Inferior parietal cortex (tissue), 1 donor: ENCODE measurements around the gene SGMS2.
"Not testable (repeated sequence)": the region's sequence is repeated elsewhere in the genome, so short reads cannot be mapped to it uniquely, and the experiment has no call there.

Experiments used
- DNase-seq: peaks from one replicate; pipeline ENCODE4 v3.0.0-alpha.2; 2016; ENCODE audit errors: extremely low spot score

The SGMS2 gene

GRCh38 chr4:107866726-107867125 is 42.0 kb downstream of the SGMS2 start:
- DNase-seq, result no peak

GRCh38 chr4:107870236-107870635 is 45.5 kb downstream of the SGMS2 start:
- no peak for DNase-seq

- no peak for DNase-seq
Observed at GRCh38 chr4:107870916-107871786, 46.4 kb downstream of the SGMS2 start.

- no peak for DNase-seq
Observed at GRCh38 chr4:107874024-107874423, 49.3 kb downstream of the SGMS2 start.

GRCh38 chr4:107876099-107876498 is 51.4 kb downstream of the SGMS2 start:
- DNase-seq, result no peak

GRCh38 chr4:107877361-107877760 is 52.6 kb downstream of the SGMS2 start:
- DNase-seq, result no peak

GRCh38 chr4:107885865-107886264 is 61.1 kb downstream of the SGMS2 start:
- DNase-seq, result no peak

- DNase-seq, result no peak
Observed at GRCh38 chr4:107888237-107888636, 63.5 kb downstream of the SGMS2 start.

- no peak for DNase-seq
Observed at GRCh38 chr4:107890779-107891178, 66.0 kb downstream of the SGMS2 start.

GRCh38 chr4:107891299-107891698 is 66.6 kb downstream of the SGMS2 start:
- DNase-seq, result no peak

- no peak for DNase-seq
Observed at GRCh38 chr4:107893171-107894137, 68.7 kb downstream of the SGMS2 start.

- DNase-seq, result no peak
Observed at GRCh38 chr4:107894138-107894603, 69.4 kb downstream of the SGMS2 start.

GRCh38 chr4:107896158-107896645 is 71.5 kb downstream of the SGMS2 start:
- DNase-seq, result no peak

GRCh38 chr4:107896646-107897045 is 71.9 kb downstream of the SGMS2 start:
- no peak for DNase-seq

GRCh38 chr4:107897823-107898222 is 73.1 kb downstream of the SGMS2 start:
- DNase-seq, result no peak

- no peak for DNase-seq
Observed at GRCh38 chr4:107900067-107900466, 75.3 kb downstream of the SGMS2 start.

GRCh38 chr4:107900508-107900907 is 75.8 kb downstream of the SGMS2 start:
- no peak for DNase-seq

GRCh38 chr4:107901213-107901934 is 76.6 kb downstream of the SGMS2 start:
- DNase-seq, result no peak

- DNase-seq, result no peak
Observed at GRCh38 chr4:107902715-107903114, 78.0 kb downstream of the SGMS2 start.

- DNase-seq, result not testable (repeated sequence)
Observed at GRCh38 chr4:107905082-107905481, 80.3 kb downstream of the SGMS2 start.

GRCh38 chr4:107906458-107907100 is 81.8 kb downstream of the SGMS2 start:
- no peak for DNase-seq
